D721Med (cell line): ENCODE data around the gene PANX2.

Experiments
- DNase-seq: peaks from one replicate; pipeline ENCODE4 v3.0.0; 2011; ENCODE audit warnings: low spot score; ENCODE audit not compliant: insufficient read length
- FAIRE-seq: peaks from 2 replicates; lab custom pipeline; 2011; peaks lifted over from hg19 to GRCh38; lab: Jason Lieb, UNC
- CTCF ChIP-seq: IDR thresholded peaks from 2 replicates; pipeline ENCODE4 v1.5.1; 2012; ENCODE audit warnings: mild to moderate bottlenecking, control low read depth; ENCODE audit not compliant: insufficient read depth; ENCODE audit errors: missing control alignments

PANX2 gene

GRCh38 chr22:50170453-50171318 is at the start of gene PANX2:
PANX2 (plus strand) TSS chr22:50170731; CDS start chr22:50170731, 0 bp downstream.
- no peak for TF ChIP-seq CTCF
- DNase-seq (no peak), FAIRE-seq (no peak)

DNA sequence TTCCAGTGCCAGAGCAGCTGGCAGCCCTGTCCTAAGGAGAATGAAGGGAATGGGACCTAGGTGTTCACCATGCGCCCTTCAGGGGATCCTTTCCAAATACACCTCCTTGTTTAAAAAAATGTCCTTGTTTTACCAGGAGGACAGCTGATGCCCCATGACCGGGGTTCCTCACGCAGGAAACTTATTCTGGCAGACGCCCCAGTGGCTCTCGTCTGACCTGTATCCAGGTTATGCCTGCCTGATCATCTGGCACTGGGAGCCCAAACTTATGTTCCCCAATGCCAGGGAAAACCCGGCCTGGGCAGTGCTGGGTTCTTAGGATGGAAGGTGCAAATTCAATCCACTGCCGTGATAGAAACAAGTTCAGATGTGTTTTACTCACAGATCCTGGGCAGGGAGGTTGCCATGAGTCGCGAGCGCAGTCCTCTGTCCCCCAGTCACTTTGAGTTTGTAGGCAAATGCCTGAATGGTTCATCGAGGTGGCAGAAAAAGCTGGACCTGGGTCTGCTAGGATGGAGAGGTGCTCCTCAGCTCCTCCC is 49.3 kb upstream of the PANX2 start:
- TF ChIP-seq CTCF: no peak
- no peak for FAIRE-seq
- DNase-seq: no peak

DNA sequence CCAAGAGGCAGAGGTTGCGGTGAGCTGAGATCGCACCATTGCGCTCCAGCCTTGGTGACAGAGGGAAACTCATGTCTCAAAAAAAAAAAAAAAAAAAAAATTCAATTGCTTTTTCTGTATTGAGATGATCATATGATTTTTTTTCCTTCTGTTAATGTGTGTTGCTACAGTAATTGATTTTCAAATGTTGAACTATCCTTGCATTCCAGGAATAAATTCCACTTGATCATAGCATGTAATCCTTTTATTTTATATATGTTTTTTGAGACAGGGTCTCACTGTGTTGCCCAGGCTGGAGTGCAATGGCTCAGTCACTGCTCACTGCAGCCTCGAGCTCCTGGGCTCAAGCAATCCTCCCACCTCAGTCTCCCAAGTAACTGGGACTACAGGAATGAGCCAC is 47.4 kb upstream of the PANX2 start:
- no peak for TF ChIP-seq CTCF
- FAIRE-seq (no peak), DNase-seq (no peak)

DNA sequence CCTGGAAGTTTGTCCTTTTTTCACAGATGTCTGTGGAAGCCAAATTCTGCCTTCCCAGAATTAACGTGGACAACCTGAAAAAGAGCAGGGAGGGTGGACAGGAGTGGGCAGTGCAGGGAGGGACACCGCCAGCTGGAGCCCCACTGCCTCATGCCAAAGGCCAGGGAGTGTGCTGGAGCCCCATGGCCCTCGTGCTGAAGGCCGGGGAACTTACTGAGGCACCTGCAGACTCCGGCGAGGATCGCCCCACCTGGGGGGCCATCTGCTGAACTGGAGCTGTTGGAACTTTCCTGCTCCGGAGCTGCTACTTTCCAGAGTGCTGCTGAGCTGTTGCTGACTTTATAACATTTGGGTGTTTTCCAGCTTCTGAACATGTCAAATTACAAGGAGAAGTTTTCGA is 45.5 kb upstream of the PANX2 start:
- TF ChIP-seq CTCF: no peak
- FAIRE-seq (no peak), DNase-seq (no peak)

GRCh38 chr22:50129121-50129736 is 41.3 kb upstream of the PANX2 start:
- FAIRE-seq: no peak
- TF ChIP-seq CTCF: no peak
- no peak for DNase-seq

DNA sequence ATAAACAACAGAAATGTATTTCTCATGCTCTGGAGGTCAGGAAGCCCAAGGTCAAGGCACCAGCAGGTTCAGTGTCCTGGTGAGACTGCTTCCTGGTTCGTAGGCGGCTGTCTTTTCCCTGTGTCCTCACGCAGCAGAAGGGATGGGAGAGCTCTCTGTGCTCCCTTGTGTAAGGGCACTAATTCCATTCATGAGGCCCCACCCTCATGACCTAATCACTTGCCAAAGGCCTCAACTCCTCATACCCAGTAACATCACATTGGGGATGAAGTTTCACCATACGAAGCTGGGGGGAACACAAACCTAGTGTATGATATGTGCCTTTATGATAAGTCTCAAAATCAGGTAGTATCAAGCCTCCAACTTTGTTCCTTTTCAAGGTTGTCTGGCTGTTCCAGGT is 38.6 kb upstream of the PANX2 start:
- FAIRE-seq (no peak), DNase-seq (no peak)
- TF ChIP-seq CTCF: no peak
